ENCODE data around the gene TBC1D7.
A peak's percentile ranks its signal among the peaks of the same experiment; 100 is the strongest.

TBC1D7 gene

GRCh38 chr6:13336553-13336952 is 8.2 kb upstream of the TBC1D7 start:
- Histone ChIP-seq H2BK5ac (ENCODE audit: low read depth, low read length, poor library complexity, severe bottlenecking) (no peak overlapping the region), H4K91ac (ENCODE audit: low read length) (no peak overlapping the region), H3K36me3 (ENCODE audit: control insufficient read depth in 1 of 2, insufficient read depth in 2 of 2, low read depth in 1 of 2, low read length in 2 of 2) (no peaks in the 10 kb centered on the region), H3K9me3 (ENCODE audit: control insufficient read depth, low read length) (no peaks in the 10 kb centered on the region), H2AFZ (ENCODE audit: low read depth, low read length) (no peak overlapping the region), H2BK12ac (ENCODE audit: low read length in 2 of 2) (no peak overlapping the region), H3K27ac (ENCODE audit: low read length, poor library complexity, severe bottlenecking) (no peak overlapping the region), H3K4me1 (ENCODE audit: control insufficient read depth, insufficient read depth, low read depth, low read length) (peaks cover 2% of the 10 kb centered on the region), H2BK120ac (ENCODE audit: low read depth, low read length) (no peak overlapping the region), H3K23ac (ENCODE audit: low read length in 2 of 2) (no peak overlapping the region), H2AK5ac (ENCODE audit: low read length, severe bottlenecking) (no peak overlapping the region), H3K18ac (ENCODE audit: low read depth in 1 of 2, low read length in 2 of 2) (no peak overlapping the region), H3K27me3 (ENCODE audit: control insufficient read depth in 1 of 2, insufficient read depth in 1 of 2, low read length in 2 of 2) (peaks cover 0 to 17% of the 10 kb centered on the region in 2 experiments), H2BK15ac (ENCODE audit: low read depth, poor library complexity, severe bottlenecking) (no peak overlapping the region), H3K4me3 (ENCODE audit: insufficient read depth in 1 of 2, low read depth in 1 of 2, low read length in 2 of 2) (no peak overlapping the region), H3K14ac (ENCODE audit: low read length in 2 of 2) (no peak overlapping the region), H3K9ac (ENCODE audit: low read length) (no peak overlapping the region), H4K8ac (ENCODE audit: low read length) (no peak overlapping the region), H3K4me2 (ENCODE audit: low read length, poor library complexity, severe bottlenecking) (no peak overlapping the region), H3K4ac (ENCODE audit: low read depth in 1 of 2, low read length in 2 of 2) (no peak overlapping the region), H3K79me1 (replicated peaks; ENCODE audit: low read length, poor library complexity, severe bottlenecking) (no peaks in the 10 kb centered on the region)
- DNase-seq, result peak; percentile 74
- WGBS, result 36% methylated on average over 11 of the region's 11 CpGs

- Histone ChIP-seq H3K23ac (ENCODE audit: low read length in 2 of 2) (no peak overlapping the region), H4K91ac (ENCODE audit: low read length) (no peak overlapping the region), H3K14ac (ENCODE audit: low read length in 2 of 2) (no peak overlapping the region), H3K4ac (ENCODE audit: low read depth in 1 of 2, low read length in 2 of 2) (no peak overlapping the region), H3K4me3 (ENCODE audit: insufficient read depth in 1 of 2, low read depth in 1 of 2, low read length in 2 of 2) (no peak overlapping the region), H2BK15ac (ENCODE audit: low read depth, poor library complexity, severe bottlenecking) (no peak overlapping the region), H3K9ac (ENCODE audit: low read length) (no peak overlapping the region), H3K27me3 (ENCODE audit: control insufficient read depth in 1 of 2, insufficient read depth in 1 of 2, low read length in 2 of 2) (peaks cover 0 to 10% of the 10 kb centered on the region in 2 experiments), H3K4me2 (ENCODE audit: low read length, poor library complexity, severe bottlenecking) (no peak overlapping the region), H3K79me1 (replicated peaks; ENCODE audit: low read length, poor library complexity, severe bottlenecking) (no peaks in the 10 kb centered on the region), H3K27ac (ENCODE audit: low read length, poor library complexity, severe bottlenecking) (no peak overlapping the region), H2BK5ac (ENCODE audit: low read depth, low read length, poor library complexity, severe bottlenecking) (no peak overlapping the region), H2AK5ac (ENCODE audit: low read length, severe bottlenecking) (no peak overlapping the region), H3K18ac (ENCODE audit: low read depth in 1 of 2, low read length in 2 of 2) (no peak overlapping the region), H3K36me3 (ENCODE audit: control insufficient read depth in 1 of 2, insufficient read depth in 2 of 2, low read depth in 1 of 2, low read length in 2 of 2) (no peaks in the 10 kb centered on the region), H2AFZ (ENCODE audit: low read depth, low read length) (no peak overlapping the region), H2BK120ac (ENCODE audit: low read depth, low read length) (no peak overlapping the region), H2BK12ac (ENCODE audit: low read length in 2 of 2) (no peak overlapping the region), H3K4me1 (ENCODE audit: control insufficient read depth, insufficient read depth, low read depth, low read length) (peaks cover 2% of the 10 kb centered on the region), H3K9me3 (ENCODE audit: control insufficient read depth, low read length) (no peaks in the 10 kb centered on the region), H4K8ac (ENCODE audit: low read length) (no peak overlapping the region)
- 59% methylated on average over 3 of the region's 3 CpGs for WGBS
- no peak for DNase-seq
These were observed 6.6 kb upstream of the TBC1D7 start for GRCh38 chr6:13334953-13335352.

GRCh38 chr6:13332349-13332706 is 4.0 kb upstream of the TBC1D7 start:
- Histone ChIP-seq H2BK5ac (ENCODE audit: low read depth, low read length, poor library complexity, severe bottlenecking) (no peak overlapping the region), H2BK12ac (ENCODE audit: low read length in 2 of 2) (no peak overlapping the region), H4K8ac (ENCODE audit: low read length) (no peak overlapping the region), H3K9me3 (ENCODE audit: control insufficient read depth, low read length) (no peaks in the 10 kb centered on the region), H3K23ac (ENCODE audit: low read length in 2 of 2) (no peak overlapping the region), H2AFZ (ENCODE audit: low read depth, low read length) (no peak overlapping the region), H3K4ac (ENCODE audit: low read depth in 1 of 2, low read length in 2 of 2) (no peak overlapping the region), H3K14ac (ENCODE audit: low read length in 2 of 2) (no peak overlapping the region), H3K9ac (ENCODE audit: low read length) (no peak overlapping the region), H2BK15ac (ENCODE audit: low read depth, poor library complexity, severe bottlenecking) (no peak overlapping the region), H3K18ac (ENCODE audit: low read depth in 1 of 2, low read length in 2 of 2) (no peak overlapping the region), H2AK5ac (ENCODE audit: low read length, severe bottlenecking) (no peak overlapping the region), H3K36me3 (ENCODE audit: control insufficient read depth in 1 of 2, insufficient read depth in 2 of 2, low read depth in 1 of 2, low read length in 2 of 2) (no peaks in the 10 kb centered on the region), H4K91ac (ENCODE audit: low read length) (no peak overlapping the region), H3K4me2 (ENCODE audit: low read length, poor library complexity, severe bottlenecking) (no peak overlapping the region), H3K27ac (ENCODE audit: low read length, poor library complexity, severe bottlenecking) (no peak overlapping the region), H3K27me3 (ENCODE audit: control insufficient read depth in 1 of 2, insufficient read depth in 1 of 2, low read length in 2 of 2) (no peaks in the 10 kb centered on the region), H3K79me1 (replicated peaks; ENCODE audit: low read length, poor library complexity, severe bottlenecking) (no peaks in the 10 kb centered on the region), H3K4me3 (ENCODE audit: insufficient read depth in 1 of 2, low read depth in 1 of 2, low read length in 2 of 2) (no peak overlapping the region), H3K4me1 (ENCODE audit: control insufficient read depth, insufficient read depth, low read depth, low read length) (peaks cover 3% of the 10 kb centered on the region), H2BK120ac (ENCODE audit: low read depth, low read length) (no peak overlapping the region)
- WGBS, result 91% methylated on average over 2 of the region's 2 CpGs
- no peak for DNase-seq

GRCh38 chr6:13331516-13332348 is 3.4 kb upstream of the TBC1D7 start:
- Histone ChIP-seq H3K36me3 (ENCODE audit: control insufficient read depth in 1 of 2, insufficient read depth in 2 of 2, low read depth in 1 of 2, low read length in 2 of 2) (no peaks in the 10 kb centered on the region), H4K91ac (ENCODE audit: low read length) (no peak overlapping the region)

More at GRCh38 chr6:13331516-13332348, 3.4 kb upstream of the TBC1D7 start:
- DNase-seq, result peak; percentile 26
- no peak overlapping the region for H3K4me3 ChIP-seq (ENCODE audit: insufficient read depth in 1 of 2, low read depth in 1 of 2, low read length in 2 of 2)
- H2BK12ac ChIP-seq (ENCODE audit: low read length in 2 of 2), result no peak overlapping the region
- H3K4ac ChIP-seq (ENCODE audit: low read depth in 1 of 2, low read length in 2 of 2), result no peak overlapping the region
- H3K27me3 ChIP-seq (ENCODE audit: control insufficient read depth in 1 of 2, insufficient read depth in 1 of 2, low read length in 2 of 2), result no peaks in the 10 kb centered on the region
- H2BK120ac ChIP-seq (ENCODE audit: low read depth, low read length), result no peak overlapping the region
- H3K4me2 ChIP-seq (ENCODE audit: low read length, poor library complexity, severe bottlenecking), result no peak overlapping the region
- H2AK5ac ChIP-seq (ENCODE audit: low read length, severe bottlenecking), result no peak overlapping the region
- H3K9me3 ChIP-seq (ENCODE audit: control insufficient read depth, low read length), result no peaks in the 10 kb centered on the region
- no peak overlapping the region for H3K18ac ChIP-seq (ENCODE audit: low read depth in 1 of 2, low read length in 2 of 2)
- no peak overlapping the region for H2BK5ac ChIP-seq (ENCODE audit: low read depth, low read length, poor library complexity, severe bottlenecking)
- H3K79me1 ChIP-seq (replicated peaks; ENCODE audit: low read length, poor library complexity, severe bottlenecking), result no peaks in the 10 kb centered on the region
- H3K27ac ChIP-seq (ENCODE audit: low read length, poor library complexity, severe bottlenecking), result no peak overlapping the region
- H2BK15ac ChIP-seq (ENCODE audit: low read depth, poor library complexity, severe bottlenecking), result no peak overlapping the region
- H4K8ac ChIP-seq (ENCODE audit: low read length), result no peak overlapping the region
- no peak overlapping the region for H3K14ac ChIP-seq (ENCODE audit: low read length in 2 of 2)
- H3K23ac ChIP-seq (ENCODE audit: low read length in 2 of 2), result no peak overlapping the region
- H3K4me1 ChIP-seq (ENCODE audit: control insufficient read depth, insufficient read depth, low read depth, low read length), result peaks cover 3% of the 10 kb centered on the region
- no peak overlapping the region for H2AFZ ChIP-seq (ENCODE audit: low read depth, low read length)
- H3K9ac ChIP-seq (ENCODE audit: low read length), result no peak overlapping the region
- 75% methylated on average over 11 of the region's 13 CpGs for WGBS
